Glomerular visceral epithelial cell (primary cell): ENCODE data around the gene APOBEC2.
A peak's percentile ranks its signal among the peaks of the same experiment; 100 is the strongest.

Experiments
- DNase-seq: peaks from one replicate; pipeline ENCODE4 v3.0.0-alpha.2; 2016; ENCODE audit errors: extremely low spot score

APOBEC2 gene

GRCh38 chr6:41083072-41083471 lies 30.1 kb downstream of the APOBEC2 start:
- no peak for DNase-seq

GRCh38 chr6:41085182-41085581 lies 32.2 kb downstream of the APOBEC2 start:
- DNase-seq: no peak

GRCh38 chr6:41088451-41088850 lies 35.4 kb downstream of the APOBEC2 start:
- peak; percentile 48 for DNase-seq

- DNase-seq: no peak
Observed at GRCh38 chr6:41090841-41091761, 38.1 kb downstream of the APOBEC2 start.

- peak; percentile 37 for DNase-seq
Observed at GRCh38 chr6:41092421-41093140, 39.6 kb downstream of the APOBEC2 start.

GRCh38 chr6:41093729-41094128 lies 40.7 kb downstream of the APOBEC2 start:
- DNase-seq: no peak

- DNase-seq: peak; percentile 46
Observed at GRCh38 chr6:41097467-41098090, 44.6 kb downstream of the APOBEC2 start.

GRCh38 chr6:41098366-41098765 lies 45.4 kb downstream of the APOBEC2 start:
- DNase-seq: no peak

GRCh38 chr6:41100871-41101287 lies 47.9 kb downstream of the APOBEC2 start:
- no peak for DNase-seq

GRCh38 chr6:41103847-41104246 lies 50.8 kb downstream of the APOBEC2 start:
- no peak for DNase-seq

GRCh38 chr6:41111017-41111416 lies 58.0 kb downstream of the APOBEC2 start:
- DNase-seq: no peak
